Colonic mucosa (tissue), 4 donors: Measurements from ENCODE around the gene SCN1B. TPM values are rescaled to one million over a fixed set of nuclear protein-coding genes. Genes with fewer than 3 reads are reported as not detected.
"Not testable (repeated sequence)": the region's sequence is repeated elsewhere in the genome, so short reads cannot be mapped to it uniquely, and the experiment has no call there.

Experiments used
- DNase-seq: peaks from one replicate; pipeline ENCODE4 v3.0.0-alpha.2; 2020
- H3K27ac ChIP-seq: fragments of 200-600 bp; one replicate; pipeline ENCODE4 v1.8.0; 2021
- H3K27me3 ChIP-seq: fragments of 200-600 bp; one replicate; pipeline ENCODE4 v1.8.0; 2021
- H3K36me3 ChIP-seq: fragments of 200-600 bp; one replicate; pipeline ENCODE4 v1.8.0; 2021
- H3K4me1 ChIP-seq: fragments of 200-600 bp; one replicate; pipeline ENCODE4 v1.8.0; 2021; ENCODE audit warnings: mild to moderate bottlenecking
- H3K4me3 ChIP-seq: fragments of 200-600 bp; one replicate; pipeline ENCODE4 v1.8.0; 2021
- H3K9ac ChIP-seq, 2 donors: one replicate each; pipeline ENCODE4 v1.7.0; 2013; ENCODE audit warnings: control low read depth in 2 of 2, low read depth in 2 of 2, low read length in 2 of 2
- H3K9me3 ChIP-seq: fragments of 200-600 bp; one replicate; pipeline ENCODE4 v1.8.0; 2021
- intact Hi-C: fragments of 100-400 bp; cut with DNase I; formaldehyde crosslinking; loops from one replicate; pipeline ENCODE4 v1.14.1; 2022
- total RNA-seq, 2 donors: library from RNA; stranded (reverse); fragmentation: NEBNext Ultra II Directional in 1 of 2; extraction: Animal tissue kit (Norgen Biotek cat#: 25700) in 1 of 2; gene quantifications; one replicate each; pipeline ENCODE4 v1.2.1, GENCODE V29; 2021
- TF ChIP-seq, protein P1 (sequence below): fragments of 200-600 bp; IDR thresholded peaks from one replicate; pipeline ENCODE4 v1.8.0; 2022; ENCODE audit warnings: antibody characterized with exemption, mild to moderate bottlenecking
- donor health status: healthy.
- donor health status: DM: no; HTN: no; CAD: no.
- donor health status: DM: no; HTN: no; CAD: no.

Gene SCN1B
- total RNA-seq, 2 donors from 2014 or later, result 1.8 to 2.1 TPM

DNA sequence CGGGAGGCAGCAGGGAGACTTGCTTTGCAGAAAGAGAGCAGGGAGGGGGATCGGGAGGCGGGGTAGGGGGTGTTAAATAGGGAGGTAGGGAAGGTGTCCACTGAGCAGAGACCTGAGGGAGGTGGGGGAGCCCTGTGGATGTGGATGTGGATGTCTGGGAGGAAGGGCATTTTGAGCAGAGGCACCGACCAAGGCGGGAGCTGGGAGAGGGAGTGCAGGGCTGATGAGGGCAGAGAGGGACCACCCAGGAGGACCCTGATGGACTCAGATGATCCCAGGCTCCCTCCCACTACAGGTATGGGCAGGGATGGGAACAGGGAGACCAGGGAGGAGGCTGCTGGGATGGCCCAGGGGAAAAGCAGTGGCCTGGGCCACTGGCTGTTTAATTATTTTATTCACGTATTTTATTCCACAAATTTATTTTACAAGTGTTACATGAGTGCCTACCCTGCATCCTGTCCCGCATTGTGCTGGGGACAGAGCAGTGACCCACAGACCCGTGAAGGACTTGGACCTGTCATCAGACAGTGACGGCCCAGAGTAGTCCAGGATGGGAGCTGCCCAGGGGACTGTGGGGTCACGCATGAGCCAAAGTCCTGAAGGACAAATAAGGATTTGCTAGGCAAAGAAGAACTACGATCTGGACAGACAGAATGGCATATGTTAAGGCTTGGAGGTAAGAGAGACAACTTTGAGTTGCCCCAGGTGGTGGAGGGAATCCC is 24.9 kb upstream of the SCN1B start:
- H3K27ac ChIP-seq, result no peak overlapping the region
- intact Hi-C loops, result no loop called here
- H3K36me3 ChIP-seq, result no peaks in the 10 kb centered on the region

DNA sequence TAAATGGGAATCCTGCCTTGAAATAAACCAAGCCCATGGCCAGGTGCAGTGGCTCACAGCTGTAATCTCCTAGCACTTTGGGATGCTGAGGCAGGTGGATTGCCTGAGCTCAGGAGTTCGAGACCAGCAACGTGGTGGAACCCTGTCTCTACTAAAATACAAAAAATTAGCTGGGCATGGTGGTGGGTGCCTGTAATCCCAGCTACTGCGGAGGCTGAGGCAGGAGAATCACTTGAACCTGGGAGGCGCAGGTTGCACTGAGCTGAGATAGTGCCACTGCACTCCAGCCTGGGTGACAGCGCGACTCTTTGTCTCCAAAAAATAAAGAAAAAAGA is 24.3 kb upstream of the SCN1B start:
- Histone ChIP-seq H3K9ac (peak overlapping the region in 1 of 2 donors; percentile 80), H3K27ac (peak overlapping the region; percentile 14)

More for the DNA sequence above, 24.9 kb upstream of the SCN1B start:
- Histone ChIP-seq H3K9ac (peak overlapping the region in 1 of 2 donors; percentile 80), H3K4me1 (peaks cover 4% of the 10 kb centered on the region), H3K4me3 (no peak overlapping the region), H3K9me3 (no peaks in the 10 kb centered on the region), H3K27me3 (no peaks in the 10 kb centered on the region)
- DNase-seq, result no peak
- TF ChIP-seq, protein P1, sequence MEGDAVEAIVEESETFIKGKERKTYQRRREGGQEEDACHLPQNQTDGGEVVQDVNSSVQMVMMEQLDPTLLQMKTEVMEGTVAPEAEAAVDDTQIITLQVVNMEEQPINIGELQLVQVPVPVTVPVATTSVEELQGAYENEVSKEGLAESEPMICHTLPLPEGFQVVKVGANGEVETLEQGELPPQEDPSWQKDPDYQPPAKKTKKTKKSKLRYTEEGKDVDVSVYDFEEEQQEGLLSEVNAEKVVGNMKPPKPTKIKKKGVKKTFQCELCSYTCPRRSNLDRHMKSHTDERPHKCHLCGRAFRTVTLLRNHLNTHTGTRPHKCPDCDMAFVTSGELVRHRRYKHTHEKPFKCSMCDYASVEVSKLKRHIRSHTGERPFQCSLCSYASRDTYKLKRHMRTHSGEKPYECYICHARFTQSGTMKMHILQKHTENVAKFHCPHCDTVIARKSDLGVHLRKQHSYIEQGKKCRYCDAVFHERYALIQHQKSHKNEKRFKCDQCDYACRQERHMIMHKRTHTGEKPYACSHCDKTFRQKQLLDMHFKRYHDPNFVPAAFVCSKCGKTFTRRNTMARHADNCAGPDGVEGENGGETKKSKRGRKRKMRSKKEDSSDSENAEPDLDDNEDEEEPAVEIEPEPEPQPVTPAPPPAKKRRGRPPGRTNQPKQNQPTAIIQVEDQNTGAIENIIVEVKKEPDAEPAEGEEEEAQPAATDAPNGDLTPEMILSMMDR, result no peak

DNA sequence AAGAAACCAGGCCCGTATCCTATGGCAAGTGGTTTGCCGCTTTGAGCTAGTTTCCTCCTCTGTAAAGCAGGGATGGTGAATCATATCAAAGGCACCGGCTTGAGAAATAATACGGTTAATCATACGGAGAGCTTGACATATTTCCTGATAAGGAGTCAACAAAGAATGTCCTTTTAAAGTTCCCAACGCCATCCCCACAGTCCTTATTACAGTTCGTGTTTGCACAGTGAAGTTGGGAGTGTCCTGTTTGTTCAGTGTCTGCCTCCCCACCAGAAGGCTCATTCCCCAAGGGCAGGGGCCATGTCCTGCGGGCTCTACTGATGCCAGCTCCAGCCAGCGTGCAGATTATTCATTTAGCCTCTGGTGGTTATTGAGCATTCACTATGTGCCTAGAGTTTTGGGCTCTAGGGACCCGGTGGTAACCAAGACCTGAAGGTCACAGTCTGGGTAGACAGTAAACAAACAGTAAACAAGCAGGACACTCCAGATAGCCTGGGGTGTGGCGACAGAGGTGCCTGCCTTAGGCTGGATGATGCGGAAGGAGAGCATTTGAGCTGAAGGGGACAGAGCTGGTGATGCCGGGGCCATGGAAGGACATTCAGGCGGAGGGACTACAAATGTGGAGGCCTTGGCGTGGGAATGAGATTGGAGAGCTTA is 23.8 kb upstream of the SCN1B start:
- Histone ChIP-seq H3K36me3 (no peaks in the 10 kb centered on the region), H3K27me3 (no peaks in the 10 kb centered on the region), H3K4me1 (peaks cover 4% of the 10 kb centered on the region), H3K4me3 (no peak overlapping the region), H3K9me3 (no peaks in the 10 kb centered on the region), H3K9ac (peak overlapping the region in 1 of 2 donors; percentile 68), H3K27ac (peak overlapping the region; percentile 45)
- TF ChIP-seq, protein P1, result no peak
- intact Hi-C loops, result no loop called here
- peak; percentile 82 for DNase-seq

More for the DNA sequence above, 24.3 kb upstream of the SCN1B start:
- H3K36me3 ChIP-seq, H3K9me3 ChIP-seq, intact Hi-C loops, DNase-seq, H3K27me3 ChIP-seq, H3K4me3 ChIP-seq, H3K4me1 ChIP-seq: not testable (repeated sequence)

DNA sequence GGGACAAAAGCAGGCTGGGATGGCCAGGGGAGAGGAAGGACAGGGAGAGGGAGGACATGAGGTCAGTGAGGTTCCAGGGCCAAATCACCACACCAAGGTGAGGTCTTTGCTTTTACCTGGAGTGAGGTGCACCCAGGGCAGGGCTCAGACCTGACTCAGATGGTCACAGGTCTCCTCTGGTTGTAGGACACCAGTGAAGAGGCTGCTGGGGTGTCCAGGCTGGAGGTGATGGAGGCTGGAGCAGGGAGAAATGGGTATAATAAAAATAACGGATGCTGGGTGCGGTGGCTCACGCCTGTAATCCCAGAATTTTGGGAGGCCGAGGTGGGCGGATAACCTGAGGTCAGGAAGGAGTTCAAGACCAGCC is 23.3 kb upstream of the SCN1B start:
- DNase-seq, result peak; percentile 27
- H3K36me3 ChIP-seq, result no peaks in the 10 kb centered on the region
- no peaks in the 10 kb centered on the region for H3K27me3 ChIP-seq
- H3K9me3 ChIP-seq, result no peaks in the 10 kb centered on the region
- peak overlapping the region in 1 of 2 donors; percentile 68 for H3K9ac ChIP-seq
- TF ChIP-seq, protein P1, result no peak
- no peak overlapping the region for H3K4me3 ChIP-seq
- intact Hi-C loops, result no loop called here
- peaks cover 4% of the 10 kb centered on the region for H3K4me1 ChIP-seq
- H3K27ac ChIP-seq, result peak overlapping the region; percentile 45

DNA sequence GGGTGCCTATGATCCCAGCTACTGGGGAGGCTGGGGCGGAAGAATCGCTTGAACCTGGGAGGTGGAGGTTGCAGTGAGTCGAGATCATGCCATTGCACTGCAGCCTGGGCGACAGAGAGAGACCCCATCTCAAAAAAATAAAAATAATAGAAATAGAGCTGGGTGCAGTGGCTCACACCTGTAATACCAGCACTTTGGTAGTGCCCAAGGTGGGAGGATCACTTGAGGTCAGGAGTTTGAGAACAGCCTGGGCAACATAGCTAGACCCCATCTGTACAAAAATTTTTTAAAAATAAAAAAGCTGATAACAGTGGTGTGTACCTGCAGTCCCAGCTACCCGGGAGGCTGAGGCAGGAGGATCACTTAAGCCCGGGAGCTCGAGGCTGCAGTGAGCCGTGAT is 22.8 kb upstream of the SCN1B start:
- H3K4me3 ChIP-seq, H3K27me3 ChIP-seq, intact Hi-C loops, H3K27ac ChIP-seq, H3K9ac ChIP-seq, H3K36me3 ChIP-seq, DNase-seq, H3K9me3 ChIP-seq, H3K4me1 ChIP-seq: not testable (repeated sequence)

DNA sequence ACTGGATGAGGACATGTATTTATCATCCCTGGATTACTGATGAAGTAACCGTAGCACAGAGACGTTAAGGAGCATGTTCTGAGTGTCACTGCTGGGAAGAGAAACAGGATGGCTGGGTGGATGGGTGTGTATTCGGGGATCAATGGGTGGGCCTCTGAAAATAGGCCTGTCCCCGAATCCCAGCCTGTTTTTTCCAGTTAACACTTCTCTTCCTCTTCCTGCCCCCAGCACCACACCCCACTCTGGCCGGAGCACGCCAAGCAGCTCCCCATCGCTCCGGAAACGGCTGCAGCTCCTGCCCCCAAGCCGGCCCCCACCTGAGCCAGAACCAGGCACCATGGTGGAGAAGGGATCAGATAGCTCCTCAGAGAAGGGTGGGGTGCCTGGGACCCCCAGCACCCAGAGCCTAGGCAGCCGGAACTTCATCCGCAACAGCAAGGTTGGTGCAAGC is 21.4 kb upstream of the SCN1B start:
- no peaks in the 10 kb centered on the region for H3K9me3 ChIP-seq
- TF ChIP-seq, protein P1, result no peak
- no peaks in the 10 kb centered on the region for H3K4me1 ChIP-seq
- H3K27ac ChIP-seq, result no peak overlapping the region
- no peak overlapping the region for H3K4me3 ChIP-seq
- no peaks in the 10 kb centered on the region for H3K27me3 ChIP-seq
- no peaks in the 10 kb centered on the region for H3K36me3 ChIP-seq
- no peak for DNase-seq
- intact Hi-C loops, result no loop called here
- H3K9ac ChIP-seq, result no peak overlapping the region
